ENCODE data around the gene BATF. TPM values are rescaled to one million over a fixed set of nuclear protein-coding genes. Genes with fewer than 3 reads are reported as not detected.
A peak's percentile ranks its signal among the peaks of the same experiment; 100 is the strongest.

Gene BATF
- total and polyA plus RNA-seq, 4 experiments from 2014 or later = 17.1 to 53.8 (median 33.6) TPM

GRCh38 chr14:75539162-75539560 lies 16.9 kb downstream of the BATF start:
- H3K4me1 Mint-ChIP-seq = peaks cover 62 to 85% (median 72%) of the 10 kb centered on the region in 4 donors
- H3K9me3 Mint-ChIP-seq = no peaks in the 10 kb centered on the region
- ChIA-PET POLR2A (ENCODE audit: partially characterized antibody) (interaction anchor here (0.6 to 11.4 kb wide), 6 partner anchors 9 to 27 kb away, joined by 3 to 292 read pairs (median 8); partner anchors contain the start of gene BATF), CTCF (ENCODE audit: partially characterized antibody) (interaction anchor here (0.7 to 12.3 kb wide), 9 partner anchors 11 to 242 kb away, joined by 3 to 118 read pairs (median 7); partner anchors contain the start of gene FLVCR2)
- H3K27me3 Mint-ChIP-seq = no peaks in the 10 kb centered on the region
- H3K36me3 ChIP-seq (ENCODE audit: insufficient read depth, low read length) = peaks cover 7% of the 10 kb centered on the region
- H3K9me3 ChIP-seq (ENCODE audit: control insufficient read depth in 1 of 2, low read length in 2 of 2) = no peaks in the 10 kb centered on the region
- DNase-seq = no peak
- H3K4me1 ChIP-seq (ENCODE audit: insufficient read depth, low read length) = peaks cover 81% of the 10 kb centered on the region
- no peak overlapping the region for H3K4me3 ChIP-seq (ENCODE audit: low read length in 2 of 2)
- intact Hi-C loops (cut with micrococcal nuclease) = loop anchor here (1.0 kb wide), 1 partner anchor 17 kb away; the partner anchor contains the start of gene BATF
- peak overlapping the region; percentile 94 for H3K27ac ChIP-seq (ENCODE audit: low read depth, low read length)
- peaks cover 11 to 23% of the 10 kb centered on the region in 2 donors for H3K36me3 Mint-ChIP-seq
- peak overlapping the region; percentile 96 to 99 (median 97) for H3K27ac Mint-ChIP-seq
- H3K27me3 ChIP-seq (ENCODE audit: insufficient read depth, low read length) = no peaks in the 10 kb centered on the region
- H3K4me3 Mint-ChIP-seq = peak overlapping the region in 7 of 8 donors; percentile 39 to 89 (median 71)

- H3K36me3 Mint-ChIP-seq = peaks cover 11 to 23% of the 10 kb centered on the region in 2 donors
- peaks cover 7% of the 10 kb centered on the region for H3K36me3 ChIP-seq (ENCODE audit: insufficient read depth, low read length)
- peak overlapping the region in 7 of 8 donors; percentile 64 to 89 (median 71) for H3K4me3 Mint-ChIP-seq
- H3K4me1 ChIP-seq (ENCODE audit: insufficient read depth, low read length) = peaks cover 81% of the 10 kb centered on the region
- H3K4me3 ChIP-seq (ENCODE audit: low read length in 2 of 2) = no peak overlapping the region
- intact Hi-C loops (cut with micrococcal nuclease) = loop anchor here (1.0 kb wide), 1 partner anchor 18 kb away; the partner anchor contains the start of gene BATF
- POLR2A ChIA-PET (ENCODE audit: partially characterized antibody) = interaction anchor here (0.6 to 11.4 kb wide), 10 partner anchors 7 to 346 kb away, joined by 3 to 292 read pairs (median 6); partner anchors contain the start of gene BATF
- H3K27me3 Mint-ChIP-seq = no peaks in the 10 kb centered on the region
- peak in 4 of 5 donors; percentile 26 to 73 (median 44) for DNase-seq
- no peaks in the 10 kb centered on the region for H3K27me3 ChIP-seq (ENCODE audit: insufficient read depth, low read length)
- peak overlapping the region; percentile 96 to 99 (median 97) for H3K27ac Mint-ChIP-seq
- no peaks in the 10 kb centered on the region for H3K9me3 ChIP-seq (ENCODE audit: control insufficient read depth in 1 of 2, low read length in 2 of 2)
- H3K27ac ChIP-seq (ENCODE audit: low read depth, low read length) = peak overlapping the region; percentile 94
- H3K4me1 Mint-ChIP-seq = peaks cover 62 to 84% (median 73%) of the 10 kb centered on the region in 4 donors
- no peaks in the 10 kb centered on the region for H3K9me3 Mint-ChIP-seq
- CTCF ChIA-PET (ENCODE audit: partially characterized antibody) = interaction anchor here (0.9 to 12.3 kb wide), 8 partner anchors 12 to 114 kb away, joined by 3 to 118 read pairs (median 10); partner anchors contain the start of gene FLVCR2
These were observed 17.6 kb downstream of the BATF start for GRCh38 chr14:75539561-75540478.

DNA sequence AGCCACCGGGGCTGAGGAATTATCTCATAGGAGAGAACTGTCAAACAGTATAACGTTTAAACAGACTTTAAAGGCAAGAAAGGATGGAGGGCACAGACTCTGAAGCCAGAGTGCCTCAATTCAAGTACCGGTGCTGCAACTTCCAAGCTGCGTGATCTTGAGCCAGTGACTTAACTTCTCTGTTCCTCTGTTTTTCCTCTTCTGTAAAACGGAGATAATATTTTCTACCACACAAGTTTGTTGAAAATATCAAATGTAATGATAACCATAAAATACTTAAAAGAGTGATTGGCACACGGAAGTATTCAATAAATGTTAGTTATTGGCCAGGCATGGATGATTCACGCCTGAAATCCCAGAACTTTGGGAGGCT lies 18.2 kb downstream of the BATF start:
- Mint-ChIP-seq H3K4me1 (peaks cover 60 to 83% (median 72%) of the 10 kb centered on the region in 4 donors), H3K27ac (peak overlapping the region; percentile 96 to 99 (median 97)), H3K9me3 (no peaks in the 10 kb centered on the region), H3K4me3 (peak overlapping the region in 7 of 8 donors; percentile 33 to 89 (median 58)), H3K36me3 (peaks cover 7 to 22% of the 10 kb centered on the region in 2 donors), H3K27me3 (no peaks in the 10 kb centered on the region)
- Histone ChIP-seq H3K27me3 (ENCODE audit: insufficient read depth, low read length) (no peaks in the 10 kb centered on the region), H3K4me1 (ENCODE audit: insufficient read depth, low read length) (peaks cover 80% of the 10 kb centered on the region), H3K9me3 (ENCODE audit: control insufficient read depth in 1 of 2, low read length in 2 of 2) (no peaks in the 10 kb centered on the region), H3K27ac (ENCODE audit: low read depth, low read length) (peak overlapping the region; percentile 94), H3K4me3 (ENCODE audit: low read length in 2 of 2) (no peak overlapping the region), H3K36me3 (ENCODE audit: insufficient read depth, low read length) (peaks cover 7% of the 10 kb centered on the region)
- ChIA-PET POLR2A (ENCODE audit: partially characterized antibody) (interaction anchor here (0.6 to 11.4 kb wide), 8 partner anchors 8 to 346 kb away, joined by 3 to 292 read pairs (median 5); partner anchors contain the start of gene BATF), CTCF (ENCODE audit: partially characterized antibody) (interaction anchor here (1.1 to 12.3 kb wide), 6 partner anchors 12 to 114 kb away, joined by 5 to 118 read pairs (median 16); no protein-coding TSS in a partner anchor)
- no peak for DNase-seq
- intact Hi-C loops (cut with micrococcal nuclease) = no loop called here

GRCh38 chr14:75542588-75543091 lies 20.4 kb downstream of the BATF start:
- Mint-ChIP-seq H3K27me3 (no peaks in the 10 kb centered on the region), H3K9me3 (no peaks in the 10 kb centered on the region), H3K36me3 (peaks cover 10 to 28% of the 10 kb centered on the region in 2 donors), H3K4me3 (peak overlapping the region; percentile 66 to 89 (median 82)), H3K4me1 (peaks cover 48 to 79% (median 67%) of the 10 kb centered on the region in 4 donors), H3K27ac (peak overlapping the region; percentile 96 to 99 (median 97))
- H3K27ac ChIP-seq (ENCODE audit: low read depth, low read length) = peak overlapping the region; percentile 94
- peak; percentile 67 to 93 (median 71) for DNase-seq
- peaks cover 71% of the 10 kb centered on the region for H3K4me1 ChIP-seq (ENCODE audit: insufficient read depth, low read length)
- peak overlapping the region; percentile 34 to 42 for H3K4me3 ChIP-seq (ENCODE audit: low read length in 2 of 2)
- no peaks in the 10 kb centered on the region for H3K9me3 ChIP-seq (ENCODE audit: control insufficient read depth in 1 of 2, low read length in 2 of 2)
- intact Hi-C loops (cut with micrococcal nuclease) = no loop called here
- POLR2A ChIA-PET (ENCODE audit: partially characterized antibody) = interaction anchor here (0.9 to 11.4 kb wide), 8 partner anchors 10 to 416 kb away, joined by 3 to 292 read pairs (median 6); partner anchors contain the start of genes BATF, ERG28, NEK9 and TTLL5
- peaks cover 16% of the 10 kb centered on the region for H3K36me3 ChIP-seq (ENCODE audit: insufficient read depth, low read length)
- no peaks in the 10 kb centered on the region for H3K27me3 ChIP-seq (ENCODE audit: insufficient read depth, low read length)
- CTCF ChIA-PET (ENCODE audit: partially characterized antibody) = interaction anchor here (1.1 to 12.3 kb wide), 10 partner anchors 11 to 54 kb away, joined by 3 to 118 read pairs (median 10); partner anchors contain the start of gene FLVCR2

- ChIA-PET CTCF (ENCODE audit: partially characterized antibody) (interaction anchor here (0.7 to 12.3 kb wide), 11 partner anchors 10 to 54 kb away, joined by 3 to 118 read pairs (median 9); partner anchors contain the start of genes BATF and FLVCR2), POLR2A (ENCODE audit: partially characterized antibody) (interaction anchor here (0.9 to 11.4 kb wide), 8 partner anchors 9 to 416 kb away, joined by 3 to 292 read pairs (median 6); partner anchors contain the start of genes BATF, ERG28, NEK9 and TTLL5)
- H3K27ac Mint-ChIP-seq = peak overlapping the region; percentile 96 to 99 (median 97)
- H3K4me1 Mint-ChIP-seq = peaks cover 46 to 82% (median 68%) of the 10 kb centered on the region in 4 donors
- H3K27me3 Mint-ChIP-seq = no peaks in the 10 kb centered on the region
- no peaks in the 10 kb centered on the region for H3K27me3 ChIP-seq (ENCODE audit: insufficient read depth, low read length)
- peak overlapping the region; percentile 94 for H3K27ac ChIP-seq (ENCODE audit: low read depth, low read length)
- H3K9me3 ChIP-seq (ENCODE audit: control insufficient read depth in 1 of 2, low read length in 2 of 2) = no peaks in the 10 kb centered on the region
- H3K4me3 Mint-ChIP-seq = peak overlapping the region; percentile 66 to 89 (median 82)
- intact Hi-C loops (cut with micrococcal nuclease) = no loop called here
- peaks cover 19% of the 10 kb centered on the region for H3K36me3 ChIP-seq (ENCODE audit: insufficient read depth, low read length)
- DNase-seq = peak in 4 of 5 donors; percentile 47 to 64 (median 48)
- peaks cover 15 to 34% of the 10 kb centered on the region in 2 donors for H3K36me3 Mint-ChIP-seq
- H3K4me3 ChIP-seq (ENCODE audit: low read length in 2 of 2) = peak overlapping the region; percentile 34 to 42
- H3K4me1 ChIP-seq (ENCODE audit: insufficient read depth, low read length) = peaks cover 68% of the 10 kb centered on the region
- no peaks in the 10 kb centered on the region for H3K9me3 Mint-ChIP-seq
These were observed 21.0 kb downstream of the BATF start for GRCh38 chr14:75543253-75543652.

GRCh38 chr14:75543786-75544185 lies 21.5 kb downstream of the BATF start:
- Mint-ChIP-seq H3K4me3 (peak overlapping the region in 7 of 8 donors; percentile 16 to 88 (median 36)), H3K9me3 (no peaks in the 10 kb centered on the region), H3K4me1 (peaks cover 46 to 83% (median 69%) of the 10 kb centered on the region in 4 donors), H3K36me3 (peaks cover 15 to 38% of the 10 kb centered on the region in 2 donors), H3K27me3 (no peaks in the 10 kb centered on the region), H3K27ac (peak overlapping the region; percentile 96 to 99 (median 97))
- H3K4me1 ChIP-seq (ENCODE audit: insufficient read depth, low read length) = peaks cover 62% of the 10 kb centered on the region
- H3K9me3 ChIP-seq (ENCODE audit: control insufficient read depth in 1 of 2, low read length in 2 of 2) = no peaks in the 10 kb centered on the region
- no peak for DNase-seq
- ChIA-PET POLR2A (ENCODE audit: partially characterized antibody) (interaction anchor here (1.2 to 11.4 kb wide), 7 partner anchors 8 to 417 kb away, joined by 3 to 292 read pairs (median 6); partner anchors contain the start of genes BATF, ERG28, NEK9 and TTLL5), CTCF (ENCODE audit: partially characterized antibody) (interaction anchor here (0.7 to 12.3 kb wide), 9 partner anchors 16 to 55 kb away, joined by 3 to 118 read pairs (median 11); partner anchors contain the start of genes BATF and FLVCR2)
- H3K36me3 ChIP-seq (ENCODE audit: insufficient read depth, low read length) = peaks cover 19% of the 10 kb centered on the region
- H3K27me3 ChIP-seq (ENCODE audit: insufficient read depth, low read length) = no peaks in the 10 kb centered on the region
- intact Hi-C loops (cut with micrococcal nuclease) = no loop called here
- H3K27ac ChIP-seq (ENCODE audit: low read depth, low read length) = peak overlapping the region; percentile 94
- no peak overlapping the region for H3K4me3 ChIP-seq (ENCODE audit: low read length in 2 of 2)

All from CD4-positive, alpha-beta memory T cell (primary cell).